ENCODE measurements around the gene AIFM2. TPM values are rescaled to one million over a fixed set of nuclear protein-coding genes. Genes with fewer than 3 reads are reported as not detected.

Gene AIFM2
- total and polyA plus RNA-seq, 9 of the 15 experiments (the other 6 are each of a cell fraction or from before 2014, with no cell fraction given) = 2.7 to 14.1 (median 9.2) TPM

- 68% methylated on average over 3 of the region's 3 CpGs for WGBS (ENCODE audit: insufficient coverage, low coverage, missing lambda C conversion rate)
- ChIA-PET CTCF (ENCODE audit: low intra/inter-chr PET ratio) (no interaction called here), POLR2A (interaction anchor here (0.6 to 1.1 kb wide), 2 partner anchors 16 to 45 kb away, joined by 3 to 4 read pairs; partner anchors contain the start of gene SAR1A)
- Histone ChIP-seq H3K9me1 (ENCODE audit: control insufficient read depth, insufficient read depth, low read length) (no peaks in the 10 kb centered on the region), H3K4me3 (no peak overlapping the region), H3K9me3 (replicated peaks; ENCODE audit: control insufficient read depth, insufficient read depth, low read depth, low read length) (no peaks in the 10 kb centered on the region), H3K4me2 (ENCODE audit: insufficient read depth, low read length) (no peak overlapping the region), H3K79me2 (ENCODE audit: control insufficient read depth, insufficient read depth, low read length) (no peaks in the 10 kb centered on the region), H3K27ac (ENCODE audit: extremely low read depth, low read depth, low read length) (no peak overlapping the region), H3K36me3 (ENCODE audit: control insufficient read depth, insufficient read depth, low read length) (peaks cover 10% of the 10 kb centered on the region; the same call in 2 of the 3 replicates), H3K9ac (ENCODE audit: insufficient read depth in 1 of 2, low read depth in 2 of 2, low read length in 2 of 2) (no peak overlapping the region), H3K27me3 (ENCODE audit: control insufficient read depth in 2 of 2, insufficient read depth in 2 of 2, low read length in 2 of 2) (no peaks in the 10 kb centered on the region), H4K20me1 (replicated peaks; ENCODE audit: control insufficient read depth, insufficient read depth, low read length) (no peaks in the 10 kb centered on the region; the same call in 1 of the 2 replicates), H2AFZ (ENCODE audit: low read depth, low read length) (no peak overlapping the region), H3K4me1 (replicated peaks in 1 of 2; ENCODE audit: control insufficient read depth in 2 of 2, insufficient read depth in 2 of 2, low read length in 2 of 2) (peaks cover 4 to 12% of the 10 kb centered on the region in 2 experiments; a peak in 4 of 5 replicates)
- no peak for TF ChIP-seq GABPB1 (CRISPR knock-in tag; IDR thresholded peaks at IDR 0.05)
- no peak for TF ChIP-seq FOSL1 (tag; conservative IDR thresholded peaks at IDR 0.05)
- TF ChIP-seq NRF1 (conservative IDR thresholded peaks at IDR 0.05 in 1 of 2, IDR thresholded peaks at IDR 0.05 in 1 of 2) = no peak
- TF ChIP-seq, protein P1, sequence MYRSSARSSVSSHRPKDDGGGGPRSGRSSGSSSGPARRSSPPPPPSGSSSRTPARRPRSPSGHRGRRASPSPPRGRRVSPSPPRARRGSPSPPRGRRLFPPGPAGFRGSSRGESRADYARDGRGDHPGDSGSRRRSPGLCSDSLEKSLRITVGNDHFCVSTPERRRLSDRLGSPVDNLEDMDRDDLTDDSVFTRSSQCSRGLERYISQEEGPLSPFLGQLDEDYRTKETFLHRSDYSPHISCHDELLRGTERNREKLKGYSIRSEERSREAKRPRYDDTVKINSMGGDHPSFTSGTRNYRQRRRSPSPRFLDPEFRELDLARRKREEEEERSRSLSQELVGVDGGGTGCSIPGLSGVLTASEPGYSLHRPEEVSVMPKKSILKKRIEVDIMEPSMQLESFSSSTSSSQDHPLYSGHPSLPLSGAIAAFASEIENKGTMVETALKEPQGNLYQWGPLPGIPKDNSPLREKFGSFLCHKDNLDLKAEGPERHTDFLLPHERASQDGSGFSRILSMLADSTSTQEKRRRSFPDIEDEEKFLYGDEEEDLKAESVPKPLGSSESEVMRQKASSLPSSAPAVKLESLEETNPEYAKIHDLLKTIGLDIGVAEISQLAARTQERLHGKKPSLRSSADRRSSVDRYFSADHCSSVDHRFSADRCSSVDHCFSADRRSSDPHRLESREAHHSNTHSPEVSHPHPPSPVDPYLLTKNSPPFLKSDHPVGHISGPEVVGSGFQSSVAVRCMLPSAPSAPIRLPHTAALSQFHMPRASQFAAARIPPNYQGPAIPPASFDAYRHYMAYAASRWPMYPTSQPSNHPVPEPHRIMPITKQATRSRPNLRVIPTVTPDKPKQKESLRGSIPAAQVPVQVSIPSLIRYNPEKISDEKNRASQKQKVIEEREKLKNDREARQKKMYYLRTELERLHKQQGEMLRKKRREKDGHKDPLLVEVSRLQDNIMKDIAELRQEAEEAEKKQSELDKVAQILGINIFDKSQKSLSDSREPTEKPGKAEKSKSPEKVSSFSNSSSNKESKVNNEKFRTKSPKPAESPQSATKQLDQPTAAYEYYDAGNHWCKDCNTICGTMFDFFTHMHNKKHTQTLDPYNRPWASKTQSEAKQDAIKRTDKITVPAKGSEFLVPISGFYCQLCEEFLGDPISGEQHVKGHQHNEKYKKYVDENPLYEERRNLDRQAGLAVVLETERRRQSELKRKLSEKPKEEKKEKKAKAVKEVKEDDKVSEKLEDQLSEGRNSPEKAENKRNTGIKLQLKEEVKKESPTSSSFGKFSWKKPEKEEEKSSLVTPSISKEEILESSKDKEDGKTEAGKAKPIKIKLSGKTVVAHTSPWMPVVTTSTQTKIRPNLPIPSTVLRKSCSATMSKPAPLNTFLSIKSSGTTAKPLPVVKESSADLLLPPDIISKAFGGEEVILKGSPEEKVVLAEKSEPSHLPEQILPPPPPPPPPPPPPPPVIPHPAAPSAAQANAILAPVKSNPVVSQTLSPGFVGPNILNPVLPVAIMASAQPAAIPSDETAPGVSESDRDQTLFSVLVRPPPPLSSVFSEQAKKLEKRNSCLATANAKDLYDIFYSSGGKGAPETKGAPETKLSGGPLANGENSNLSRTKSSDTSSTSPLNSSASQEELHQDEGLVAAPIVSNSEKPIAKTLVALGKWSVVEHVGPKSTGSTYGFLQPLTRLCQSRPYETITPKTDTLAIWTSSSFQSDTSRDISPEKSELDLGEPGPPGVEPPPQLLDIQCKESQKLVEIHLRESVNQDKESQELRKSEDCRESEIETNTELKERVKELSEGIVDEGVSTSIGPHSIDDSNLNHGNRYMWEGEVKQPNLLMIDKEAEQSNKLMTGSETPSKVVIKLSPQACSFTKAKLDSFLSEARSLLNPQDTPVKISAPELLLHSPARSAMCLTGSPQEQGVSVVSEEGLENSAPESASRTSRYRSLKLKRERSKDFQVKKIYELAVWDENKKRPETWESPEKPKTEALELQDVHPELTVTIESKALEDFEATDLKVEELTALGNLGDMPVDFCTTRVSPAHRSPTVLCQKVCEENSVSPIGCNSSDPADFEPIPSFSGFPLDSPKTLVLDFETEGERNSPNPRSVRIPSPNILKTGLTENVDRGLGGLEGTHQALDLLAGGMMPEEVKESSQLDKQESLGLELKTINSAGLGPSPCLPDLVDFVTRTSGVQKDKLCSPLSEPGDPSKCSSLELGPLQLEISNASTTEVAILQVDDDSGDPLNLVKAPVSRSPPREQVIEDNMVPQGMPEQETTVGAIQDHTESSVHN (IDR thresholded peaks at IDR 0.05; ENCODE audit: borderline replicate concordance in 1 of 2, low read depth in 1 of 2) = no peak
- TF ChIP-seq NFE2 (IDR thresholded peaks at IDR 0.05; ENCODE audit: low read depth) = peak; percentile 75
- no peak for TF ChIP-seq PTBP1 (IDR thresholded peaks at IDR 0.05; ENCODE audit: low read depth, low read length)
- no peak for TF ChIP-seq PHTF2 (CRISPR knock-in tag; IDR thresholded peaks at IDR 0.05)
- no peak for TF ChIP-seq SPI1 (IDR thresholded peaks at IDR 0.05; ENCODE audit: borderline replicate concordance, low read depth, low read length)
- TF ChIP-seq ZNF316 (IDR thresholded peaks at IDR 0.05) = peak; percentile 67
- peak; percentile 39; the same call in 1 of the 2 replicates for TF ChIP-seq NFE2L1 (tag; IDR thresholded peaks at IDR 0.05; ENCODE audit: borderline replicate concordance, low read depth)
- TF ChIP-seq C11orf30 (IDR thresholded peaks at IDR 0.05; ENCODE audit: low read depth) = peak; percentile 59; the same call in 1 of the 2 replicates
- peak; percentile 29 for TF ChIP-seq MAFF (IDR thresholded peaks at IDR 0.05; ENCODE audit: low read length)
- peak; percentile 63 for TF ChIP-seq MAFG (tag; conservative IDR thresholded peaks at IDR 0.05)
- TF ChIP-seq CBX3 (IDR thresholded peaks at IDR 0.05; ENCODE audit: borderline replicate concordance in 1 of 2, low read length in 2 of 2) = peak in 1 of 2 experiments; percentile 64; a peak in 1 of 3 replicates
- in situ Hi-C loops (cut with MboI) = no loop called here
- intact Hi-C loops (cut with micrococcal nuclease) = no loop called here
- ATAC-seq = no peak
- no TSS peak for BruUV-seq (replicated peaks)
- FAIRE-seq = no peak
- DNase-seq (ENCODE audit: extremely low read depth in 1 of 4, low spot score in 3 of 4) = no peak
Observed at GRCh38 chr10:70124918-70125317, 7.7 kb downstream of the AIFM2 start.
